IMR-90 (cell line): ENCODE data around the gene RGR. TPM values are rescaled to one million over a fixed set of nuclear protein-coding genes. Genes with fewer than 3 reads are reported as not detected.

Source experiments
- ATAC-seq: fragments of 200-7000 bp; cut with Tn5 transposase; 2 replicates; pipeline ENCODE4 v1.9.1; 2020; ENCODE audit warnings: low read depth, mild to moderate bottlenecking, moderate library complexity
- BruUV-seq: library from RNA; stranded (reverse); fragments of 400-500 nt; replicated peaks from 2 replicates; lab custom pipeline; 2021; lab: Mats Ljungman, UMichigan
- CTCF ChIA-PET: fragments of 300-600 bp; formaldehyde crosslinking; extraction: SDS; loops from one replicate; lab custom pipeline; 2021; ENCODE audit warnings: antibody characterized with exemption; lab: Yijun Ruan, JAX
- POLR2A ChIA-PET: fragments of 300-600 bp; sonication (Branson Sonifier 250); formaldehyde crosslinking; loops from one replicate; lab custom pipeline; 2022; ENCODE audit warnings: antibody characterized with exemption; ENCODE audit not compliant: unreplicated experiment; lab: Charles Lee
- DNase-seq: peaks from one replicate; pipeline ENCODE4 v3.0.0; 2013
- H2AFZ ChIP-seq: replicated peaks from 2 replicates; pipeline ENCODE3; 2013; ENCODE audit warnings: low read length, mild to moderate bottlenecking; ENCODE audit not compliant: poor library complexity
- H2AK5ac ChIP-seq: 2 replicates; pipeline ENCODE4 v1.6.1; 2013; ENCODE audit warnings: low read depth, low read length, inconsistent platforms
- H2AK9ac ChIP-seq: replicated peaks from 2 replicates; pipeline ENCODE3; 2013; ENCODE audit warnings: mild to moderate bottlenecking, low read depth, low read length, moderate library complexity; ENCODE audit not compliant: poor library complexity
- H2BK120ac ChIP-seq: 2 replicates; pipeline ENCODE4 v1.6.1; 2013; ENCODE audit warnings: low read depth, low read length, inconsistent platforms
- H2BK15ac ChIP-seq: 3 replicates; pipeline ENCODE4 v1.6.1; 2013; ENCODE audit warnings: low read depth, low read length, inconsistent platforms
- H2BK20ac ChIP-seq: 2 replicates; pipeline ENCODE4 v1.6.1; 2013; ENCODE audit warnings: low read depth, mild to moderate bottlenecking, inconsistent platforms, low read length, moderate library complexity
- H2BK5ac ChIP-seq: 2 replicates; pipeline ENCODE4 v1.6.1; 2013; ENCODE audit warnings: mild to moderate bottlenecking, low read depth, low read length, inconsistent platforms; ENCODE audit not compliant: poor library complexity, severe bottlenecking
- H3K14ac ChIP-seq: replicated peaks from 2 replicates; pipeline ENCODE4 v1.6.1; 2013; ENCODE audit warnings: low read depth, low read length, inconsistent platforms
- H3K18ac ChIP-seq: 2 replicates; pipeline ENCODE4 v1.6.1; 2013; ENCODE audit warnings: low read depth, low read length, control low read depth
- H3K23ac ChIP-seq: 2 replicates; pipeline ENCODE4 v1.6.1; 2013; ENCODE audit warnings: low read depth, low read length, inconsistent platforms
- H3K27ac ChIP-seq: 2 replicates; pipeline ENCODE4 v1.5.1; 2013; ENCODE audit warnings: mild to moderate bottlenecking, control low read depth, low read length; ENCODE audit not compliant: insufficient read depth
- H3K27me3 ChIP-seq: 2 replicates; pipeline ENCODE4 v1.6.1; 2013; ENCODE audit warnings: low read length; ENCODE audit not compliant: control insufficient read depth, insufficient read depth
- H3K36me3 ChIP-seq: 2 replicates; pipeline ENCODE4 v1.6.1; 2013; ENCODE audit warnings: low read length, mixed read lengths; ENCODE audit not compliant: control insufficient read depth, insufficient read depth
- H3K4ac ChIP-seq: 2 replicates; pipeline ENCODE4 v1.6.1; 2013; ENCODE audit warnings: low read depth, low read length, inconsistent platforms
- H3K4me1 ChIP-seq: 2 replicates; pipeline ENCODE4 v1.6.1; 2013; ENCODE audit warnings: low read length, mixed read lengths; ENCODE audit not compliant: control insufficient read depth, insufficient read depth
- H3K4me2 ChIP-seq: 2 replicates; pipeline ENCODE4 v1.6.1; 2013; ENCODE audit warnings: low read depth, mild to moderate bottlenecking, control low read depth, low read length, moderate library complexity
- H3K4me3 ChIP-seq: 2 replicates; pipeline ENCODE4 v1.5.1; 2013; ENCODE audit warnings: low read depth, mild to moderate bottlenecking, control low read depth, low read length, moderate library complexity; ENCODE audit not compliant: insufficient read depth
- H3K56ac ChIP-seq: 2 replicates; pipeline ENCODE4 v1.6.1; 2013; ENCODE audit warnings: low read length, inconsistent platforms; ENCODE audit not compliant: insufficient read depth; ENCODE audit errors: extremely low read depth
- H3K79me1 ChIP-seq, 2 experiments: 2 replicates each; pipeline ENCODE4 v1.6.1; 2013; ENCODE audit warnings: low read length in 2 of 2, inconsistent platforms in 1 of 2, low read depth in 1 of 2
- H3K9ac ChIP-seq: 2 replicates; pipeline ENCODE4 v1.6.1; 2013; ENCODE audit warnings: low read depth, low read length, control low read depth
- H3K9me1 ChIP-seq: 2 replicates; pipeline ENCODE4 v1.6.1; 2013; ENCODE audit warnings: low read length, inconsistent platforms; ENCODE audit not compliant: insufficient read depth
- H3K9me3 ChIP-seq: 2 replicates; pipeline ENCODE4 v1.6.1; 2013; ENCODE audit warnings: low read length; ENCODE audit not compliant: control insufficient read depth, insufficient read depth
- H4K20me1 ChIP-seq: 2 replicates; pipeline ENCODE4 v1.6.1; 2013; ENCODE audit warnings: low read length, inconsistent platforms; ENCODE audit not compliant: insufficient read depth
- H4K5ac ChIP-seq: 2 replicates; pipeline ENCODE4 v1.6.1; 2013; ENCODE audit warnings: mild to moderate bottlenecking, low read depth, low read length, control low read depth
- H4K8ac ChIP-seq, 2 experiments: 2 replicates each; pipeline ENCODE4 v1.6.1; 2013; ENCODE audit warnings: low read depth in 2 of 2, low read length in 2 of 2, control low read depth in 1 of 2, inconsistent platforms in 1 of 2
- H4K91ac ChIP-seq: 2 replicates; pipeline ENCODE4 v1.6.1; 2013; ENCODE audit warnings: low read depth, low read length, inconsistent platforms; ENCODE audit not compliant: insufficient read depth
- BHLHE40 ChIP-seq: fragments of 150-350 bp; IDR thresholded peaks from 2 replicates; pipeline ENCODE4 v1.6.1; 2016; ENCODE audit warnings: mild to moderate bottlenecking, low read depth, low read length
- CEBPB ChIP-seq: IDR thresholded peaks from 2 replicates; pipeline ENCODE4 v1.6.1; 2012; ENCODE audit warnings: low read depth, low read length, improper control_type of control experiment
- CHD1 ChIP-seq: IDR thresholded peaks from 2 replicates; pipeline ENCODE4 v1.6.1; 2012; ENCODE audit warnings: low read depth, low read length, improper control_type of control experiment
- FOS ChIP-seq: fragments of 150-350 bp; IDR thresholded peaks from 2 replicates; pipeline ENCODE4 v1.6.1; 2016; ENCODE audit warnings: low read depth, low read length
- MAFK ChIP-seq: IDR thresholded peaks from 2 replicates; pipeline ENCODE4 v1.6.1; 2012; ENCODE audit warnings: low read depth, low read length, improper control_type of control experiment
- MAZ ChIP-seq: IDR thresholded peaks from 2 replicates; pipeline ENCODE4 v1.6.1; 2012; ENCODE audit warnings: low read depth, mild to moderate bottlenecking, low read length, improper control_type of control experiment, moderate library complexity, borderline replicate concordance
- MXI1 ChIP-seq: IDR thresholded peaks from 2 replicates; pipeline ENCODE4 v1.6.1; 2012; ENCODE audit warnings: low read depth, mild to moderate bottlenecking, low read length, moderate library complexity, borderline replicate concordance
- NFE2L2 ChIP-seq: fragments of 150-350 bp; IDR thresholded peaks from 2 replicates; pipeline ENCODE4 v1.6.1; 2016; ENCODE audit warnings: low read depth, mild to moderate bottlenecking, low read length
- POLR2A ChIP-seq: IDR thresholded peaks from 2 replicates; pipeline ENCODE4 v1.6.1; 2012; ENCODE audit warnings: mild to moderate bottlenecking, low read depth, low read length
- RAD21 ChIP-seq: IDR thresholded peaks from 2 replicates; pipeline ENCODE4 v1.6.1; 2012; ENCODE audit warnings: low read length, improper control_type of control experiment
- RCOR1 ChIP-seq: IDR thresholded peaks from 2 replicates; pipeline ENCODE4 v1.6.1; 2012; ENCODE audit warnings: mild to moderate bottlenecking, low read length, improper control_type of control experiment; ENCODE audit not compliant: insufficient replicate concordance
- RFX5 ChIP-seq: IDR thresholded peaks from 2 replicates; pipeline ENCODE4 v1.8.0; 2012; ENCODE audit warnings: low read depth, mild to moderate bottlenecking, low read length, moderate library complexity
- SMC3 ChIP-seq: fragments of 150-350 bp; IDR thresholded peaks from 2 replicates; pipeline ENCODE4 v1.6.1; 2016; ENCODE audit warnings: low read depth, mild to moderate bottlenecking, antibody characterized with exemption, low read length, moderate library complexity
- USF2 ChIP-seq: fragments of 150-350 bp; IDR thresholded peaks from 2 replicates; pipeline ENCODE4 v1.6.1; 2017; ENCODE audit warnings: mild to moderate bottlenecking, antibody characterized with exemption, low read length, low read depth
- WGBS, 2 experiments: methylation state at CpG; one replicate each; pipeline versions ENCODE4 v1.1.5 to v1.1.7; 2013; ENCODE audit warnings: missing lambda C conversion rate in 2 of 2; ENCODE audit not compliant: insufficient read length in 1 of 2; ENCODE audit errors: extremely low coverage in 2 of 2; 5-methylcytosine and 5-hydroxymethylcytosine counted together
- dilution Hi-C: fragments of 300-500 bp; cut with HindIII; formaldehyde crosslinking; loops from one replicate; pipeline ENCODE4 v1.14.3; 2018; ENCODE audit warnings: low sequenced_read_pairs; ENCODE audit not compliant: unreplicated experiment
- in situ Hi-C: fragments of 300-500 bp; cut with MboI; formaldehyde crosslinking; loops from 3 replicates; pipeline ENCODE4 v1.14.3; 2019; ENCODE audit warnings: low sequenced_read_pairs, inconsistent platforms, mixed read lengths
- intact Hi-C: fragments of 100-400 bp; cut with micrococcal nuclease; formaldehyde crosslinking; loops from 2 replicates; pipeline ENCODE4 v1.10.0; 2022
- polyA plus RNA-seq, 3 experiments: library from polyadenylated mRNA; depleted of rRNA; stranded (reverse); fragments of >200 nt; gene quantifications; 2 replicates each; pipeline ENCODE4 v1.2.3, GENCODE V29; 2012; ENCODE audit warnings: low replicate concordance in 1 of 3
- total RNA-seq: library from RNA; depleted of rRNA; stranded (reverse); fragments of >200 nt; gene quantifications from 2 replicates; pipeline ENCODE4 v1.2.3, GENCODE V29; 2012
- TF ChIP-seq, protein P1 (sequence below): fragments of 150-350 bp; IDR thresholded peaks from 2 replicates; pipeline ENCODE4 v1.6.1; 2016; ENCODE audit warnings: low read depth, mild to moderate bottlenecking, low read length, moderate library complexity, borderline replicate concordance
- TF ChIP-seq, protein P2 (sequence below): conservative IDR thresholded peaks from 2 replicates; pipeline ENCODE4 v1.5.1; 2012; ENCODE audit warnings: mild to moderate bottlenecking, low read depth, low read length, improper control_type of control experiment

Gene RGR
- total and polyA plus RNA-seq, 2 of the 4 experiments (the other 2 are of a cell fraction): not detected

DNA sequence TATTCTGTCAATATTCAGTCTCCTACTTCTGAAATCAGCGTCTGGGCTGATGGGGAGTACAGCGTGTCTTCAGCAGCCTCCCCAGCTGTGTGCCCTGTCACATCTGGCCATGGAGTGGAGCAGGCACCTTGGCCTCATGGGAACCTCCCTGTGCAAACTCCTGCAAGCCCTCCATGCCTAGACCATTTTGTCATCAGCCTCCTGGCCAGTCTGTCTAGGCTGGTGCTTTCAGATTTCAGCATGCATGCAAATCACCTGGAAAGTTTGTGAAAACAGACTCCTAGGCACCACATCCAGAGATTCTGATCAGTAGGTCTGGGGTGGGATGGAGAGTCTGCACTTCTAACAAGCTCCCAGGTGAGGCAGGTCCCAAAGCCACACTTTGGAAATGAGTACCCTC lies 57.4 kb downstream of the RGR start:
- Histone ChIP-seq H3K56ac (no peak overlapping the region), H3K4me1 (peaks cover 4% of the 10 kb centered on the region), H4K20me1 (no peaks in the 10 kb centered on the region), H3K36me3 (no peaks in the 10 kb centered on the region), H3K14ac (0 out of 2 replicates have a peak overlapping the region, but pooled peaks have one; percentile 20), H2BK20ac (0 out of 2 replicates have a peak overlapping the region, but pooled peaks have one; percentile 14), H3K9me3 (no peaks in the 10 kb centered on the region), H3K27me3 (no peaks in the 10 kb centered on the region), H2BK120ac (peak overlapping the region; percentile 32; the same call in 1 of the 2 replicates), H3K9me1 (peaks cover 5% of the 10 kb centered on the region), H2AK9ac (no peak overlapping the region), H3K4ac (no peak overlapping the region; the same call in 1 of the 2 replicates), H4K5ac (no peak overlapping the region), H3K23ac (peak overlapping the region; percentile 70; the same call in 1 of the 2 replicates), H2AK5ac (no peak overlapping the region; the same call in 1 of the 2 replicates), H3K9ac (no peak overlapping the region), H3K18ac (no peak overlapping the region), H2BK15ac (peak overlapping the region; percentile 75; the same call in 1 of the 3 replicates), H3K79me1 (no peaks in the 10 kb centered on the region), H3K4me2 (no peak overlapping the region), H2AFZ (peak overlapping the region; percentile 49), H3K27ac (no peak overlapping the region), H2BK5ac (no peak overlapping the region), H3K4me3 (no peak overlapping the region), H4K91ac (no peak overlapping the region), H4K8ac (no peak overlapping the region)
- CTCF ChIA-PET: interaction anchor here (0.6 kb wide), 1 partner anchor 96 kb away, joined by 5 read pairs; no protein-coding TSS in a partner anchor
- WGBS, 2 experiments: no CpG with 5 or more reads among the region's 2 CpGs
- intact Hi-C loops: no loop called here
- dilution Hi-C loops: no loop called here
- POLR2A ChIA-PET: no interaction called here
- DNase-seq (no peak), ATAC-seq (no peak)
- in situ Hi-C loops: no loop called here
- BruUV-seq: no TSS peak
- TF ChIP-seq RFX5 (no peak), CEBPB (no peak), MAFK (no peak), USF2 (no peak), MXI1 (no peak), SMC3 (no peak), NFE2L2 (no peak), BHLHE40 (no peak), RAD21 (no peak), CHD1 (no peak), MAZ (no peak), POLR2A (no peak), FOS (no peak), RCOR1 (no peak)
- TF ChIP-seq, protein P1, sequence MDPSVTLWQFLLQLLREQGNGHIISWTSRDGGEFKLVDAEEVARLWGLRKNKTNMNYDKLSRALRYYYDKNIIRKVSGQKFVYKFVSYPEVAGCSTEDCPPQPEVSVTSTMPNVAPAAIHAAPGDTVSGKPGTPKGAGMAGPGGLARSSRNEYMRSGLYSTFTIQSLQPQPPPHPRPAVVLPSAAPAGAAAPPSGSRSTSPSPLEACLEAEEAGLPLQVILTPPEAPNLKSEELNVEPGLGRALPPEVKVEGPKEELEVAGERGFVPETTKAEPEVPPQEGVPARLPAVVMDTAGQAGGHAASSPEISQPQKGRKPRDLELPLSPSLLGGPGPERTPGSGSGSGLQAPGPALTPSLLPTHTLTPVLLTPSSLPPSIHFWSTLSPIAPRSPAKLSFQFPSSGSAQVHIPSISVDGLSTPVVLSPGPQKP: no peak
- TF ChIP-seq, protein P2, sequence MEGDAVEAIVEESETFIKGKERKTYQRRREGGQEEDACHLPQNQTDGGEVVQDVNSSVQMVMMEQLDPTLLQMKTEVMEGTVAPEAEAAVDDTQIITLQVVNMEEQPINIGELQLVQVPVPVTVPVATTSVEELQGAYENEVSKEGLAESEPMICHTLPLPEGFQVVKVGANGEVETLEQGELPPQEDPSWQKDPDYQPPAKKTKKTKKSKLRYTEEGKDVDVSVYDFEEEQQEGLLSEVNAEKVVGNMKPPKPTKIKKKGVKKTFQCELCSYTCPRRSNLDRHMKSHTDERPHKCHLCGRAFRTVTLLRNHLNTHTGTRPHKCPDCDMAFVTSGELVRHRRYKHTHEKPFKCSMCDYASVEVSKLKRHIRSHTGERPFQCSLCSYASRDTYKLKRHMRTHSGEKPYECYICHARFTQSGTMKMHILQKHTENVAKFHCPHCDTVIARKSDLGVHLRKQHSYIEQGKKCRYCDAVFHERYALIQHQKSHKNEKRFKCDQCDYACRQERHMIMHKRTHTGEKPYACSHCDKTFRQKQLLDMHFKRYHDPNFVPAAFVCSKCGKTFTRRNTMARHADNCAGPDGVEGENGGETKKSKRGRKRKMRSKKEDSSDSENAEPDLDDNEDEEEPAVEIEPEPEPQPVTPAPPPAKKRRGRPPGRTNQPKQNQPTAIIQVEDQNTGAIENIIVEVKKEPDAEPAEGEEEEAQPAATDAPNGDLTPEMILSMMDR: no peak
